SK-N-SH (cell line): ENCODE measurements around the gene TUBD1.

ENCODE experiments used
- ELF1 ChIP-seq: IDR thresholded peaks from 2 replicates; pipeline ENCODE4 v1.4.0; 2012
- EP300 ChIP-seq, 2 experiments: IDR thresholded peaks; 2 replicates each; pipeline versions ENCODE4 v1.4.0 to v1.6.1; 2012; ENCODE audit warnings: borderline replicate concordance in 1 of 2, low read depth in 1 of 2, low read length in 1 of 2
- RAD21 ChIP-seq: IDR thresholded peaks from 2 replicates; pipeline ENCODE4 v1.6.1; 2012; ENCODE audit warnings: mild to moderate bottlenecking, low read length
- SIN3A ChIP-seq: IDR thresholded peaks from 2 replicates; pipeline ENCODE4 v1.6.1; 2012; ENCODE audit warnings: low read depth, mild to moderate bottlenecking, low read length, moderate library complexity, borderline replicate concordance
- TAF1 ChIP-seq: IDR thresholded peaks from 2 replicates; pipeline ENCODE4 v1.6.1; 2012; ENCODE audit warnings: low read depth, mild to moderate bottlenecking, low read length, moderate library complexity, borderline replicate concordance
- TF ChIP-seq, protein P1 (sequence below): fragments of 200-600 bp; sonication (generic); IDR thresholded peaks from 2 replicates; pipeline ENCODE4 v1.6.1; 2017; ENCODE audit warnings: antibody characterized with exemption, mild to moderate bottlenecking, moderate library complexity
- TF ChIP-seq, protein P2 (sequence below): IDR thresholded peaks from 2 replicates; pipeline ENCODE4 v1.4.0; 2012; ENCODE audit warnings: low read depth
- TF ChIP-seq, protein P3 (sequence below): IDR thresholded peaks from 2 replicates; pipeline ENCODE4 v1.4.0; 2012; ENCODE audit warnings: low read depth, borderline replicate concordance

DNA sequence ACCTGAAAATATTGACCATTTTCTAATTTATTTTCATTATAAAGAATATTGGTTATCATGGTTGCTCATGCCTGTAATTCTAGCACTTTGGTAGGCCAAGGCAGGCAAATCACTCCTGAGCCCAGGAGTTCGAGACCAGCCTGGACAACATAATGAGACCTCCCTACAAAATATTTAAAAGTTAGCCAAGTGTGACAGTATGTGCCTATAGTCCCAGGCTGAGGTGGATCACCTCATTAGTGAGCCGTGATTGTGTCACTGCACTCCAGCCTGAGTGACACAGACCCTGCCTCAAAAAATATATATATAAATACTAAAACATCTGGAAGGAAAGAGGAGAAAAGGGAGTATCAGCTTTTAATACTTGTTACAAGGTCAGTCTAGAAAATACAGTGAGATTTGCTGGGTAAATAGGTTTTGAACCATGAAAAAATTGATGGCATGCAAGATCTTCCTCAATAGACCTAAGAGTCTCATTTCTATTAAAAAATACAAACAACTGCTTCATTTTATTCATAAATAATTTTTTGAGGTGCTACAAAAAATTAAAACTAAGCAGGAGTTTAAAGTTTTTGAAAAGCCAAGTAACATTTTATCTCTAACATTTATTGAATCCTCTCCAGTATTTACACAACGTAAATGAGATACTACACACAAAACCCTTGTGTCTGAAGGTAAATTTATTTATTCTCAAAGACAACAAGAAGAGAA lies 47.7 kb downstream of the TUBD1 start:
- TF ChIP-seq, protein P1, sequence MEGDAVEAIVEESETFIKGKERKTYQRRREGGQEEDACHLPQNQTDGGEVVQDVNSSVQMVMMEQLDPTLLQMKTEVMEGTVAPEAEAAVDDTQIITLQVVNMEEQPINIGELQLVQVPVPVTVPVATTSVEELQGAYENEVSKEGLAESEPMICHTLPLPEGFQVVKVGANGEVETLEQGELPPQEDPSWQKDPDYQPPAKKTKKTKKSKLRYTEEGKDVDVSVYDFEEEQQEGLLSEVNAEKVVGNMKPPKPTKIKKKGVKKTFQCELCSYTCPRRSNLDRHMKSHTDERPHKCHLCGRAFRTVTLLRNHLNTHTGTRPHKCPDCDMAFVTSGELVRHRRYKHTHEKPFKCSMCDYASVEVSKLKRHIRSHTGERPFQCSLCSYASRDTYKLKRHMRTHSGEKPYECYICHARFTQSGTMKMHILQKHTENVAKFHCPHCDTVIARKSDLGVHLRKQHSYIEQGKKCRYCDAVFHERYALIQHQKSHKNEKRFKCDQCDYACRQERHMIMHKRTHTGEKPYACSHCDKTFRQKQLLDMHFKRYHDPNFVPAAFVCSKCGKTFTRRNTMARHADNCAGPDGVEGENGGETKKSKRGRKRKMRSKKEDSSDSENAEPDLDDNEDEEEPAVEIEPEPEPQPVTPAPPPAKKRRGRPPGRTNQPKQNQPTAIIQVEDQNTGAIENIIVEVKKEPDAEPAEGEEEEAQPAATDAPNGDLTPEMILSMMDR, result no peak
- TF ChIP-seq, protein P2, sequence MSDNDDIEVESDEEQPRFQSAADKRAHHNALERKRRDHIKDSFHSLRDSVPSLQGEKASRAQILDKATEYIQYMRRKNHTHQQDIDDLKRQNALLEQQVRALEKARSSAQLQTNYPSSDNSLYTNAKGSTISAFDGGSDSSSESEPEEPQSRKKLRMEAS, result no peak
- TF ChIP-seq ELF1 (no peak; the same call in 1 of the 2 replicates), TAF1 (no peak), EP300 (IDR thresholded peaks at IDR 0.05; ENCODE audit: borderline replicate concordance in 1 of 2, low read depth in 1 of 2, low read length in 1 of 2) (no peak), RAD21 (no peak), SIN3A (peak; percentile 84)
- TF ChIP-seq, protein P3, sequence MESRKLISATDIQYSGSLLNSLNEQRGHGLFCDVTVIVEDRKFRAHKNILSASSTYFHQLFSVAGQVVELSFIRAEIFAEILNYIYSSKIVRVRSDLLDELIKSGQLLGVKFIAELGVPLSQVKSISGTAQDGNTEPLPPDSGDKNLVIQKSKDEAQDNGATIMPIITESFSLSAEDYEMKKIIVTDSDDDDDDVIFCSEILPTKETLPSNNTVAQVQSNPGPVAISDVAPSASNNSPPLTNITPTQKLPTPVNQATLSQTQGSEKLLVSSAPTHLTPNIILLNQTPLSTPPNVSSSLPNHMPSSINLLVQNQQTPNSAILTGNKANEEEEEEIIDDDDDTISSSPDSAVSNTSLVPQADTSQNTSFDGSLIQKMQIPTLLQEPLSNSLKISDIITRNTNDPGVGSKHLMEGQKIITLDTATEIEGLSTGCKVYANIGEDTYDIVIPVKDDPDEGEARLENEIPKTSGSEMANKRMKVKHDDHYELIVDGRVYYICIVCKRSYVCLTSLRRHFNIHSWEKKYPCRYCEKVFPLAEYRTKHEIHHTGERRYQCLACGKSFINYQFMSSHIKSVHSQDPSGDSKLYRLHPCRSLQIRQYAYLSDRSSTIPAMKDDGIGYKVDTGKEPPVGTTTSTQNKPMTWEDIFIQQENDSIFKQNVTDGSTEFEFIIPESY, result no peak
